MCF 10A (cell line): ENCODE data around the gene PARK7. TPM values are rescaled to one million over a fixed set of nuclear protein-coding genes. Genes with fewer than 3 reads are reported as not detected.

Experiments
- BruUV-seq: library from RNA; stranded (reverse); fragments of 400-500 nt; replicated peaks from 2 replicates; lab custom pipeline; 2021; lab: Mats Ljungman, UMichigan
- CTCF ChIA-PET: fragments of 300-600 bp; sonication (Branson Sonifier 250); formaldehyde crosslinking; extraction: SDS; loops from one replicate; lab custom pipeline; 2021; ENCODE audit warnings: antibody characterized with exemption, inconsistent platforms; lab: Yijun Ruan, JAX
- POLR2A ChIA-PET: fragments of 300-600, 350-650 bp; sonication (Branson Sonifier 250); formaldehyde crosslinking; extraction: SDS; loops from one replicate; lab custom pipeline; 2020; ENCODE audit warnings: antibody characterized with exemption, inconsistent platforms; lab: Yijun Ruan, JAX
- DNase-seq: peaks from one replicate; pipeline ENCODE4 v3.0.0-alpha.2; 2018; ENCODE audit not compliant: unreplicated experiment
- H3K27ac Mint-ChIP-seq: one replicate; pipeline ENCODE4 v1.8.0; 2022; ENCODE audit warnings: mild to moderate bottlenecking, low read depth, mixed read lengths; ENCODE audit not compliant: unreplicated experiment
- H3K27me3 Mint-ChIP-seq: one replicate; pipeline ENCODE4 v1.8.0; 2022; ENCODE audit warnings: mixed read lengths; ENCODE audit not compliant: insufficient read depth, unreplicated experiment
- H3K36me3 Mint-ChIP-seq: one replicate; pipeline ENCODE4 v1.8.0; 2022; ENCODE audit warnings: mild to moderate bottlenecking, moderate library complexity, mixed read lengths; ENCODE audit not compliant: insufficient read depth, unreplicated experiment
- H3K4me1 Mint-ChIP-seq: one replicate; pipeline ENCODE4 v1.8.0; 2022; ENCODE audit warnings: mixed read lengths; ENCODE audit not compliant: insufficient read depth, unreplicated experiment
- H3K4me3 Mint-ChIP-seq: one replicate; pipeline ENCODE4 v1.8.0; 2022; ENCODE audit warnings: mild to moderate bottlenecking, moderate library complexity, mixed read lengths; ENCODE audit not compliant: unreplicated experiment
- H3K9me3 Mint-ChIP-seq: one replicate; pipeline ENCODE4 v1.8.0; 2022; ENCODE audit warnings: mixed read lengths; ENCODE audit not compliant: unreplicated experiment
- CTCF ChIP-seq: fragments of 200-600 bp; IDR thresholded peaks from one replicate; pipeline ENCODE4 v1.8.0; 2022; ENCODE audit warnings: antibody characterized with exemption, mild to moderate bottlenecking; ENCODE audit not compliant: unreplicated experiment
- intact Hi-C: fragments of 100-400 bp; cut with micrococcal nuclease; formaldehyde crosslinking; loops from 2 replicates; pipeline ENCODE4 v1.14.1; 2022
- total RNA-seq: library from RNA; stranded (reverse); gene quantifications from 2 replicates; pipeline ENCODE4 v1.2.3, GENCODE V29; 2022

The PARK7 gene
- total RNA-seq, 1 experiment from 2014 or later: 419 TPM

GRCh38 chr1:7991504-7992440 lies 30.3 kb downstream of the PARK7 start:
- ChIA-PET CTCF (no interaction called here), POLR2A (interaction anchor here (1.1 to 1.4 kb wide), 2 partner anchors 11 to 13 kb away, joined by 3 to 4 read pairs; no protein-coding TSS in a partner anchor)
- Mint-ChIP-seq H3K9me3 (peaks cover 10% of the 10 kb centered on the region), H3K4me3 (no peak overlapping the region), H3K36me3 (peaks cover 22% of the 10 kb centered on the region), H3K27me3 (no peaks in the 10 kb centered on the region), H3K27ac (no peak overlapping the region), H3K4me1 (peaks cover 18% of the 10 kb centered on the region)
- TF ChIP-seq CTCF: no peak
- no peak for DNase-seq
- no TSS peak for BruUV-seq
- intact Hi-C loops: no loop called here

- intact Hi-C loops: no loop called here
- no peak for TF ChIP-seq CTCF
- BruUV-seq: no TSS peak
- no peak for DNase-seq
- Mint-ChIP-seq H3K4me1 (peaks cover 18% of the 10 kb centered on the region), H3K27me3 (no peaks in the 10 kb centered on the region), H3K4me3 (no peak overlapping the region), H3K9me3 (peaks cover 10% of the 10 kb centered on the region), H3K36me3 (peaks cover 14% of the 10 kb centered on the region), H3K27ac (no peak overlapping the region)
- POLR2A ChIA-PET: interaction anchor here (1.4 kb wide), 1 partner anchor 12 kb away, joined by 4 read pairs; no protein-coding TSS in a partner anchor
- CTCF ChIA-PET: no interaction called here
Observed at GRCh38 chr1:7992885-7993284, 31.4 kb downstream of the PARK7 start.

GRCh38 chr1:7993593-7994479 lies 32.3 kb downstream of the PARK7 start:
- POLR2A ChIA-PET: interaction anchor here (1.4 kb wide), 1 partner anchor 11 kb away, joined by 4 read pairs; no protein-coding TSS in a partner anchor
- Mint-ChIP-seq H3K27me3 (no peaks in the 10 kb centered on the region), H3K36me3 (peaks cover 18% of the 10 kb centered on the region), H3K9me3 (peaks cover 10% of the 10 kb centered on the region), H3K27ac (no peak overlapping the region), H3K4me1 (peaks cover 18% of the 10 kb centered on the region), H3K4me3 (no peak overlapping the region)
- BruUV-seq: no TSS peak
- no peak for TF ChIP-seq CTCF
- intact Hi-C loops: no loop called here
- CTCF ChIA-PET: interaction anchor here (0.6 kb wide), 1 partner anchor 11 kb away, joined by 3 read pairs; no protein-coding TSS in a partner anchor
- no peak for DNase-seq

GRCh38 chr1:7994827-7995226 lies 33.3 kb downstream of the PARK7 start:
- intact Hi-C loops: no loop called here
- Mint-ChIP-seq H3K4me1 (peaks cover 10% of the 10 kb centered on the region), H3K4me3 (no peak overlapping the region), H3K36me3 (peaks cover 19% of the 10 kb centered on the region), H3K9me3 (peaks cover 8% of the 10 kb centered on the region), H3K27ac (no peak overlapping the region), H3K27me3 (no peaks in the 10 kb centered on the region)
- ChIA-PET POLR2A (interaction anchor here (0.9 kb wide), 1 partner anchor 10 kb away, joined by 5 read pairs; no protein-coding TSS in a partner anchor), CTCF (no interaction called here)
- no TSS peak for BruUV-seq
- no peak for TF ChIP-seq CTCF
- DNase-seq: no peak
